Karpas-422 (cell line): ENCODE measurements around the gene ZBTB9. TPM values are rescaled to one million over a fixed set of nuclear protein-coding genes. Genes with fewer than 3 reads are reported as not detected.

Experiments
- DNase-seq: peaks from one replicate; pipeline ENCODE4 v3.0.0-alpha.2; 2015
- H2AFZ ChIP-seq: fragments of 200-600 bp; sonication (generic); 2 replicates; pipeline ENCODE4 v1.6.1; 2014; ENCODE audit warnings: antibody characterized with exemption, low read length, mixed read lengths
- H3K27ac ChIP-seq: fragments of 200-600 bp; sonication (generic); 2 replicates; pipeline ENCODE4 v1.5.1; 2014; ENCODE audit warnings: mild to moderate bottlenecking, low read length, moderate library complexity
- H3K27me3 ChIP-seq: fragments of 200-600 bp; sonication (generic); 2 replicates; pipeline ENCODE4 v1.6.1; 2014; ENCODE audit warnings: low read length, mixed read lengths
- H3K36me3 ChIP-seq: fragments of 200-600 bp; sonication (generic); 2 replicates; pipeline ENCODE4 v1.6.1; 2014; ENCODE audit warnings: low read length, mixed read lengths; ENCODE audit not compliant: insufficient read depth
- H3K4me1 ChIP-seq: fragments of 200-600 bp; sonication (generic); 2 replicates; pipeline ENCODE4 v1.6.1; 2014; ENCODE audit warnings: mild to moderate bottlenecking, low read length, mixed read lengths
- H3K4me2 ChIP-seq: fragments of 200-600 bp; sonication (generic); 2 replicates; pipeline ENCODE4 v1.6.1; 2014; ENCODE audit warnings: low read length, low read depth, mild to moderate bottlenecking; ENCODE audit not compliant: poor library complexity, severe bottlenecking
- H3K4me3 ChIP-seq: fragments of 200-600 bp; sonication (generic); 2 replicates; pipeline ENCODE4 v1.5.1; 2014; ENCODE audit warnings: mild to moderate bottlenecking, antibody characterized with exemption, low read length, mixed read lengths
- H3K79me2 ChIP-seq: fragments of 200-600 bp; sonication (generic); 2 replicates; pipeline ENCODE4 v1.6.1; 2014; ENCODE audit warnings: mild to moderate bottlenecking, low read length, mixed read lengths
- H3K9ac ChIP-seq: fragments of 200-600 bp; sonication (generic); 2 replicates; pipeline ENCODE4 v1.6.0; 2014; ENCODE audit warnings: low read length
- H3K9me2 ChIP-seq: fragments of 200-600 bp; sonication (generic), shearing (Covaris generic); replicated peaks from 2 replicates; pipeline ENCODE4 v1.6.0; 2014; ENCODE audit warnings: mild to moderate bottlenecking, low read length, moderate library complexity; ENCODE audit not compliant: insufficient read depth
- H3K9me3 ChIP-seq: fragments of 300-700, 200-600 bp; sonication (generic); 2 replicates; pipeline ENCODE4 v1.6.1; 2014; ENCODE audit warnings: low read length, mixed read lengths
- H4K20me1 ChIP-seq: fragments of 200-600 bp; sonication (generic); 2 replicates; pipeline ENCODE4 v1.6.1; 2014; ENCODE audit warnings: mild to moderate bottlenecking, antibody characterized with exemption, low read length, low read depth; ENCODE audit not compliant: insufficient read depth
- total RNA-seq: library from RNA; depleted of rRNA; stranded (reverse); fragments of >200 nt; shearing (Covaris generic); gene quantifications from 2 replicates; pipeline ENCODE4 v1.2.3, GENCODE V29; 2014; ENCODE audit warnings: low replicate concordance

ZBTB9 gene
- total RNA-seq, 1 experiment from 2014 or later = 5.1 TPM

DNA sequence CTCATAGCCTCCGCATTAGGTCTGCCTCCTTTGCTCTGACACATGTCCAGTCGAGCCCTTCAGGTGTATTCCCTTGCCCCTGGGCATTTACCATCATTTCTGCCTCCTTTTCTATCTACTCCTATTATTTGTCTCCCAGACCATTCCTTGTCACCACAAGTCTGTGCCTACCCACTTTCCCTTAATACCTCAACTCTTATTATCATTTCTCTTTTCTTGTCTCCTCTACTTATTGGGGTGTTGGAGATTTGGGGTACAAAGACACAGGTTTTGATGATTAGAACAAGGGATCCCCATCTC lies 33.1 kb upstream of the ZBTB9 start:
- Histone ChIP-seq H2AFZ (no peak overlapping the region), H3K9me2 (no peaks in the 10 kb centered on the region), H3K9me3 (no peaks in the 10 kb centered on the region), H3K4me3 (no peak overlapping the region), H3K4me1 (peaks cover 50% of the 10 kb centered on the region), H3K4me2 (peak overlapping the region; percentile 38), H3K27me3 (no peaks in the 10 kb centered on the region), H4K20me1 (no peaks in the 10 kb centered on the region), H3K79me2 (peaks cover 14% of the 10 kb centered on the region), H3K9ac (no peak overlapping the region), H3K36me3 (no peaks in the 10 kb centered on the region), H3K27ac (no peak overlapping the region)
- DNase-seq = no peak

GRCh38 chr6:33423777-33424176 lies 30.6 kb upstream of the ZBTB9 start:
- Histone ChIP-seq H2AFZ (no peak overlapping the region), H3K4me2 (no peak overlapping the region), H3K9ac (no peak overlapping the region), H3K9me3 (no peaks in the 10 kb centered on the region), H3K4me3 (no peak overlapping the region), H3K4me1 (peaks cover 46% of the 10 kb centered on the region), H3K36me3 (no peaks in the 10 kb centered on the region), H3K27me3 (no peaks in the 10 kb centered on the region), H3K27ac (no peak overlapping the region), H3K9me2 (no peaks in the 10 kb centered on the region), H3K79me2 (peaks cover 11% of the 10 kb centered on the region), H4K20me1 (no peaks in the 10 kb centered on the region)
- no peak for DNase-seq

DNA sequence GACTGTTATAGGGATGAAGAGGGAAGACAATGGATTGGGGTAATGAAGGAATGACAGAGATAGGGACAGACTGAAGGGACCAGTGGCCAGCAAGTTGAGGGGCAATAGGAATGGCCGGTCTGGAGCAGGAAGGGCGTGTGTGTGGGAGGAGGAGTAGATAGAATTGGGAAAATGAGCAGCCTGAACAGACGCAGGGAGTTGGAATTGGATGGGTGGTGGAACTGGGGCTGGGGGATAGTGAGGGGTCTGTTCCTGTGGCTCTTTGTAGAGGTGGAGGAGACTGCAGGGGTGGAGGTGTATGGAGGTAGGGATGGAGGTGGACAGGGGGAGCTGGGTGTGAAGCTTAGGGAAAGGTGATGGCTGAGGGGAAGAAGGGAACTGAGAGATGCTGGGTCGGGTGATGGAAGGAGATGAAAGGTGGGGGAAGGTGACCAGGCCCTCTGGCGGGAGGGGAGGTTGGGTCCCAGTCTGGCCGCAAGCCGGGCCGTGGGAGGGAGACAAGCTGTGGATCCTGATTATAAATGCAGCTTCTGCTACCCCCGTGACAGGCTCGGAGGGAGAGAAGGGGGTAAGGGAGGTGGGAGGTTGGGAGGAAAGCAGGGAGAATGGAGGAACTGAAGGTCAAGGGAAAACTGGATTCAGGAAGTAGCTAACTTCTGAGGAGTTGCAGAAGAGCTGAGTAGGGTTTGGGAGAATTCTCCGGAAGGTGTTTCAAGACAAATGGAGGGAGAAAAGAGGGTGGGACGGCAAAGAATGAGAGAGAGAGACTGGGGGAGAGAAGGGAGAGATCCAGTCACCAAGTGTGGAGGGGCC lies 29.3 kb upstream of the ZBTB9 start:
- no peak for DNase-seq
- no peaks in the 10 kb centered on the region for H3K36me3 ChIP-seq
- peak overlapping the region; percentile 69 for H3K27ac ChIP-seq
- no peaks in the 10 kb centered on the region for H3K9me3 ChIP-seq
- H3K79me2 ChIP-seq = peaks cover 24% of the 10 kb centered on the region
- H3K4me1 ChIP-seq = peaks cover 48% of the 10 kb centered on the region
- H3K4me3 ChIP-seq = peak overlapping the region; percentile 82
- H4K20me1 ChIP-seq = no peaks in the 10 kb centered on the region
- no peaks in the 10 kb centered on the region for H3K9me2 ChIP-seq
- peak overlapping the region; percentile 82 for H3K9ac ChIP-seq
- no peak overlapping the region for H2AFZ ChIP-seq
- peak overlapping the region; percentile 83 for H3K4me2 ChIP-seq
- H3K27me3 ChIP-seq = no peaks in the 10 kb centered on the region

- no peaks in the 10 kb centered on the region for H3K9me3 ChIP-seq
- DNase-seq = peak; percentile 92
- no peaks in the 10 kb centered on the region for H4K20me1 ChIP-seq
- H3K4me1 ChIP-seq = peaks cover 57% of the 10 kb centered on the region
- H3K4me2 ChIP-seq = peak overlapping the region; percentile 83
- H2AFZ ChIP-seq = no peak overlapping the region
- H3K4me3 ChIP-seq = peak overlapping the region; percentile 82
- no peaks in the 10 kb centered on the region for H3K9me2 ChIP-seq
- peak overlapping the region; percentile 69 for H3K27ac ChIP-seq
- H3K36me3 ChIP-seq = no peaks in the 10 kb centered on the region
- H3K79me2 ChIP-seq = peaks cover 32% of the 10 kb centered on the region
- peak overlapping the region; percentile 82 for H3K9ac ChIP-seq
- H3K27me3 ChIP-seq = no peaks in the 10 kb centered on the region
These were observed 28.5 kb upstream of the ZBTB9 start for GRCh38 chr6:33425668-33426577.

GRCh38 chr6:33426590-33427511 lies 27.5 kb upstream of the ZBTB9 start:
- Histone ChIP-seq H4K20me1 (no peaks in the 10 kb centered on the region), H3K9me2 (no peaks in the 10 kb centered on the region), H3K27ac (peak overlapping the region; percentile 69), H2AFZ (peak overlapping the region; percentile 17; the same call in 1 of the 2 replicates), H3K4me3 (peak overlapping the region; percentile 82), H3K79me2 (peaks cover 41% of the 10 kb centered on the region), H3K4me2 (peak overlapping the region; percentile 83), H3K9ac (peak overlapping the region; percentile 82), H3K36me3 (no peaks in the 10 kb centered on the region), H3K9me3 (no peaks in the 10 kb centered on the region), H3K4me1 (peaks cover 62% of the 10 kb centered on the region), H3K27me3 (no peaks in the 10 kb centered on the region)
- peak; percentile 64 for DNase-seq

- Histone ChIP-seq H3K4me1 (peaks cover 71% of the 10 kb centered on the region), H3K27ac (peak overlapping the region; percentile 34), H3K36me3 (no peaks in the 10 kb centered on the region), H3K27me3 (no peaks in the 10 kb centered on the region), H3K9me2 (no peaks in the 10 kb centered on the region), H3K4me3 (peak overlapping the region; percentile 69), H4K20me1 (no peaks in the 10 kb centered on the region), H3K79me2 (peaks cover 49% of the 10 kb centered on the region), H2AFZ (peak overlapping the region; percentile 17; the same call in 1 of the 2 replicates), H3K9ac (peak overlapping the region; percentile 81), H3K9me3 (no peaks in the 10 kb centered on the region), H3K4me2 (peak overlapping the region; percentile 96)
- peak; percentile 81 for DNase-seq
These were observed 26.7 kb upstream of the ZBTB9 start for GRCh38 chr6:33427585-33428223.

DNA sequence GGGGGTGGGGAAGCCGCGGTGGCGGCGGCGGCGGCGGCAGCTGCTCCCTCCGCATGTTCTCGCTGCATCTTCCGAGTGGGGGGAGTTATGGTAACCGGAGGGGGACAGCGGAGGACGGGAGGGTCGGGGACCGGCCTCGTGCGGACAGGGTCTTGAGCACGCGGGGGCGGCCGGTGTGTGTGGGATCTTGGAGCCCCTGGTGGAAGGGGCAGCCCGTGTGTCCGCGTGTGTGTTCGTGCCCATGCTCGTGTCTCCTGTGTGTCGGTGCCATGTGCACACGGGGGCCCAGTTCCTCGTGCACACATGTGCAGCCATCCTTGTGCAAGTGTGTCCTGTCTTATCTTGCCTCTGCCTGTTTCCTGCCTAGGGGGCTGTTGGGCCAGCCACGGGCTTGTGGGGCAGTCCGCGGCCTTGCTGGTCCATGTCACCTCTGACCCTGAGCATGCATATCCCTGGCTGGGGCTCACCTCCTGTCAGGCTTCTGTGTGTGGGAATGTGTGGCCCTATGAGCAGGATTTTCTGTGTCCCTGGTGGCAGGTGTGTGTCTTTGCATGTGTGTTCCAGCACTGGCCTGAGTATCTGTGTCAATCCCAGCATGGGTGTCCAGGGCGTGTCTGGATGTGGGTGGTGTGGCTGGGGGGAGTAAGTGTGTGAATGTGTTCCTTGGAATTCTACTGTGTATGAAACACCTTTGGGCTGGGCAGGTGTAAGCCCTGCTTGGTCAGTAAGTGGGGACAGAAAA lies 26.0 kb upstream of the ZBTB9 start:
- H3K4me2 ChIP-seq = peak overlapping the region; percentile 96
- H3K27me3 ChIP-seq = no peaks in the 10 kb centered on the region
- no peaks in the 10 kb centered on the region for H3K9me3 ChIP-seq
- no peaks in the 10 kb centered on the region for H4K20me1 ChIP-seq
- peak overlapping the region; percentile 64 for H3K4me3 ChIP-seq
- H3K79me2 ChIP-seq = peaks cover 56% of the 10 kb centered on the region
- peak overlapping the region; percentile 56 for H3K27ac ChIP-seq
- H3K4me1 ChIP-seq = peaks cover 78% of the 10 kb centered on the region
- H3K36me3 ChIP-seq = no peaks in the 10 kb centered on the region
- H3K9ac ChIP-seq = peak overlapping the region; percentile 81
- no peak overlapping the region; the same call in 1 of the 2 replicates for H2AFZ ChIP-seq
- DNase-seq = peak; percentile 80
- H3K9me2 ChIP-seq = no peaks in the 10 kb centered on the region
